Measurements from ENCODE around the gene SPP1.

SPP1 gene

GRCh38 chr4:87956501-87956900 lies 19.0 kb upstream of the SPP1 start:
- no peak for DNase-seq

- no peak for DNase-seq
Measured at GRCh38 chr4:87957061-87957460, 18.5 kb upstream of the SPP1 start.

GRCh38 chr4:87961993-87962392 lies 13.5 kb upstream of the SPP1 start:
- DNase-seq: no peak

- DNase-seq: no peak
Measured at GRCh38 chr4:87962398-87963146, 12.9 kb upstream of the SPP1 start.

GRCh38 chr4:87965501-87965975 lies 10.0 kb upstream of the SPP1 start:
- DNase-seq: no peak

- DNase-seq: no peak
Measured at GRCh38 chr4:87966095-87966496, 9.4 kb upstream of the SPP1 start.

GRCh38 chr4:87967193-87967592 lies 8.3 kb upstream of the SPP1 start:
- DNase-seq: no peak

- no peak for DNase-seq
Measured at GRCh38 chr4:87970121-87970520, 5.4 kb upstream of the SPP1 start.

- no peak for DNase-seq
Measured at GRCh38 chr4:87971866-87972265, 3.6 kb upstream of the SPP1 start.

GRCh38 chr4:87973283-87974169 lies 2.0 kb upstream of the SPP1 start:
- DNase-seq: peak; percentile 23 to 35

GRCh38 chr4:87974856-87975462 lies 555 bp upstream of the SPP1 start:
- DNase-seq: no peak

- no peak for DNase-seq
Measured at GRCh38 chr4:87977521-87978278, 2.2 kb downstream of the SPP1 start.

GRCh38 chr4:87978681-87979080 lies 3.2 kb downstream of the SPP1 start:
- DNase-seq: no peak

- DNase-seq: no peak
Measured at GRCh38 chr4:87979810-87980209, 4.3 kb downstream of the SPP1 start.

- no peak for DNase-seq
Measured at GRCh38 chr4:87981486-87981885, 6.0 kb downstream of the SPP1 start.

GRCh38 chr4:87982036-87982435 lies 6.5 kb downstream of the SPP1 start:
- no peak for DNase-seq

GRCh38 chr4:87982446-87983010 lies 7.0 kb downstream of the SPP1 start:
- DNase-seq: no peak

- DNase-seq: no peak
Measured at GRCh38 chr4:87983996-87984395, 8.5 kb downstream of the SPP1 start.

GRCh38 chr4:87985097-87985886 lies 9.8 kb downstream of the SPP1 start:
- DNase-seq: peak; percentile 25 to 27

GRCh38 chr4:87985887-87986200 lies 10.3 kb downstream of the SPP1 start:
- DNase-seq: no peak

GRCh38 chr4:87986508-87986907 lies 11.0 kb downstream of the SPP1 start:
- DNase-seq: no peak

GRCh38 chr4:87989765-87990164 lies 14.3 kb downstream of the SPP1 start:
- DNase-seq: no peak

All from CD4-positive, alpha-beta T cell treated with Interleukin-1 beta for 1 hour (primary cell).